Measurements from ENCODE around the gene TRAPPC5. TPM values are rescaled to one million over a fixed set of nuclear protein-coding genes. Genes with fewer than 3 reads are reported as not detected.

Gene TRAPPC5
- total RNA-seq, 1 donor from 2014 or later: 75.3 TPM

- no peak for ATAC-seq
- Histone ChIP-seq H3K4me1 (peaks cover 4% of the 10 kb centered on the region), H3K36me3 (no peaks in the 10 kb centered on the region), H3K9me3 (no peaks in the 10 kb centered on the region), H3K27ac (no peak overlapping the region), H3K4me3 (no peak overlapping the region), H3K27me3 (ENCODE audit: low read depth) (peaks cover 29% of the 10 kb centered on the region)
- no peak for TF ChIP-seq CTCF (IDR thresholded peaks at IDR 0.05)
- intact Hi-C loops (cut with DNase I): no loop called here
- DNase-seq: no peak
These were observed 45.2 kb downstream of the TRAPPC5 start for GRCh38 chr19:7725791-7726190.

DNA sequence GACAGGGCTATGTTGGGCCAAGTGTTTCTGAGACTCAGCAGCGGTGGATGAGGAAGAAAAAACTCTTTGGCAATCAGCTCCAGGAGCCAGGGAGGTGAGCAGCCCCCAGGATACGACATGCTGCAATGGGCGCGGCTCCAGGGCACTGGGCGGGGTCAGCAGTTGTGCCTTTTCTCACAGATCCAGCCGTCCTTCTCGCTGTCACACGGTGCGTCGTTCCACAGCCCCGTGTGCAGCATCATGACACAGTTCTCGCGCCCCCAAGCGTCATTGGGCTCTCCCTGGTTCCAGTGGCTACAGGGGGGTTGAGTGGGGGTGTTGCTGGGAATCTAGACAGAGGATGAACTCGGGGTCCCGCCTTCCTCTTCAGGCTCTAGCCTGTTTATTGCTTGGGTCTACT, 48.6 kb downstream of the TRAPPC5 start:
- H3K27me3 ChIP-seq (ENCODE audit: low read depth): peaks cover 44% of the 10 kb centered on the region
- no peaks in the 10 kb centered on the region for H3K9me3 ChIP-seq
- no peak overlapping the region for H3K4me3 ChIP-seq
- H3K36me3 ChIP-seq: no peaks in the 10 kb centered on the region
- no peak overlapping the region for H3K27ac ChIP-seq
- ATAC-seq (no peak), DNase-seq (no peak)
- TF ChIP-seq CTCF (IDR thresholded peaks at IDR 0.05): no peak
- H3K4me1 ChIP-seq: peaks cover 4% of the 10 kb centered on the region
- intact Hi-C loops (cut with DNase I): no loop called here

DNA sequence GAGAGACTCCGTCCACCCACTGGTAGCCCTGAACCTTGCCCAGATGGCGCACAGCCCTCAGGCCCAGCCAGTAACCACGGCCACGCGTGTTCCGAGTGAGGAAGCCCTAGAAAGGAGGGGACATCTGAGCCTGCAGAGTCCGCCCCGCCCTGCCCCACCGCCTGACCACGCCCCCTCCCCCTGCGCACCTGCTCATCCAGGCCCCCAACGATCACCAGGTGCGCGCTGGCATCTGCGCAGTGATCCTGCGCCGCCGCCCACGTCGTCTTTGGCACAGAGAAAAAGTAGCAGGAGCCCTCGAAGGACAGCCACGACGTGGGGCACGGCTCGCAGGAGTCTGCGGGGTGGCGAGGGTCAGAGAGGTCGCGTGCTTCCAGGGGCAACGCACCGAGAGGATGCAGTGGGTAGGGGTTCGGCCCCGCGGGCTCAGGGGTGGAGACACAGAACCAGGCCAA, 49.2 kb downstream of the TRAPPC5 start:
- ATAC-seq (peak in 1 of 2 donors; percentile 22), DNase-seq (no peak)
- TF ChIP-seq CTCF (IDR thresholded peaks at IDR 0.05): no peak
- no peaks in the 10 kb centered on the region for H3K36me3 ChIP-seq
- peaks cover 4% of the 10 kb centered on the region for H3K4me1 ChIP-seq
- no peaks in the 10 kb centered on the region for H3K9me3 ChIP-seq
- peaks cover 44% of the 10 kb centered on the region for H3K27me3 ChIP-seq (ENCODE audit: low read depth)
- H3K27ac ChIP-seq: no peak overlapping the region
- intact Hi-C loops (cut with DNase I): no loop called here
- peak overlapping the region; percentile 22 for H3K4me3 ChIP-seq

- peak in 1 of 2 donors; percentile 24 for ATAC-seq
- Histone ChIP-seq H3K27me3 (ENCODE audit: low read depth) (peaks cover 44% of the 10 kb centered on the region), H3K4me1 (peaks cover 4% of the 10 kb centered on the region), H3K4me3 (peak overlapping the region; percentile 22), H3K36me3 (no peaks in the 10 kb centered on the region), H3K27ac (no peak overlapping the region), H3K9me3 (no peaks in the 10 kb centered on the region)
- intact Hi-C loops (cut with DNase I): no loop called here
- no peak for TF ChIP-seq CTCF (IDR thresholded peaks at IDR 0.05)
- no peak for DNase-seq
These were observed 49.9 kb downstream of the TRAPPC5 start for GRCh38 chr19:7730286-7731217.

- Histone ChIP-seq H3K36me3 (no peaks in the 10 kb centered on the region), H3K4me3 (no peak overlapping the region), H3K4me1 (peaks cover 4% of the 10 kb centered on the region), H3K27me3 (ENCODE audit: low read depth) (peaks cover 44% of the 10 kb centered on the region), H3K9me3 (no peaks in the 10 kb centered on the region), H3K27ac (no peak overlapping the region)
- no peak for ATAC-seq
- no peak for DNase-seq
- TF ChIP-seq CTCF (IDR thresholded peaks at IDR 0.05): no peak
- intact Hi-C loops (cut with DNase I): no loop called here
These were observed 50.6 kb downstream of the TRAPPC5 start for GRCh38 chr19:7731218-7731595.
